Ascending aorta (tissue), 2 donors: ENCODE measurements around the gene AADACL2. TPM values are rescaled to one million over a fixed set of nuclear protein-coding genes. Genes with fewer than 3 reads are reported as not detected.

Source experiments
- DNase-seq, 2 donors: peaks; one replicate each; pipeline ENCODE4 v3.0.0-alpha.2; 2019; ENCODE audit warnings: low spot score in 2 of 2
- H3K27ac ChIP-seq, 2 donors: fragments of 200-600 bp; sonication (generic); one replicate each; pipeline ENCODE4 v1.5.1; 2016 to 2017; ENCODE audit warnings: mild to moderate bottlenecking in 1 of 2
- H3K27me3 ChIP-seq: fragments of 200-600 bp; sonication (generic); one replicate; pipeline ENCODE4 v1.5.1; 2017
- H3K36me3 ChIP-seq, 2 donors: fragments of 200-600 bp; sonication (generic); one replicate each; pipeline ENCODE4 v1.5.1; 2016
- H3K4me1 ChIP-seq, 2 donors: fragments of 200-600 bp; sonication (generic); one replicate each; pipeline ENCODE4 v1.5.1; 2016 to 2017; ENCODE audit warnings: mild to moderate bottlenecking in 1 of 2
- H3K4me3 ChIP-seq, 2 donors: fragments of 200-600 bp; sonication (generic); one replicate each; pipeline ENCODE4 v1.5.1; 2016 to 2017; ENCODE audit warnings: mild to moderate bottlenecking in 1 of 2
- H3K9me3 ChIP-seq, 2 donors: fragments of 200-600 bp; sonication (generic); one replicate each; pipeline ENCODE4 v1.5.1; 2016
- CTCF ChIP-seq, 3 experiments: fragments of 200-600 bp in 2 of 3; fragments of 450-650 bp in 1 of 3; sonication (generic) in 2 of 3; IDR thresholded peaks; one replicate each; pipeline ENCODE4 v1.5.1; 2016 to 2019; ENCODE audit warnings: antibody characterized with exemption in 3 of 3, mild to moderate bottlenecking in 1 of 3, moderate library complexity in 1 of 3
- intact Hi-C: fragments of 100-400 bp; cut with DNase I; formaldehyde crosslinking; loops from one replicate; pipeline ENCODE4 v1.15.1; 2023
- total RNA-seq: library from RNA; depleted of rRNA; stranded (reverse); fragments of >200 nt; gene quantifications from one replicate; pipeline ENCODE4 v1.1.0, GENCODE V29; 2016

Gene AADACL2
- total RNA-seq, 1 donor from 2014 or later: not detected

- Histone ChIP-seq H3K4me1 (peaks cover 3 to 26% of the 10 kb centered on the region in 2 donors), H3K27ac (no peak overlapping the region), H3K36me3 (no peaks in the 10 kb centered on the region), H3K4me3 (no peak overlapping the region), H3K9me3 (no peaks in the 10 kb centered on the region), H3K27me3 (no peaks in the 10 kb centered on the region)
- TF ChIP-seq CTCF (IDR thresholded peaks at IDR 0.05): no peak
- no peak for DNase-seq
- intact Hi-C loops: loop anchor here (10.0 kb wide), 1 partner anchor 142 kb away; no protein-coding TSS in a partner anchor
Observed at GRCh38 chr3:151772825-151773480, 39.2 kb downstream of the AADACL2 start.

- no peak overlapping the region for H3K4me3 ChIP-seq
- no peak overlapping the region for H3K27ac ChIP-seq
- no peaks in the 10 kb centered on the region for H3K9me3 ChIP-seq
- no peaks in the 10 kb centered on the region for H3K27me3 ChIP-seq
- TF ChIP-seq CTCF (IDR thresholded peaks at IDR 0.05): no peak
- H3K4me1 ChIP-seq: peaks cover 3 to 24% of the 10 kb centered on the region in 2 donors
- intact Hi-C loops: loop anchor here (10.0 kb wide), 1 partner anchor 141 kb away; no protein-coding TSS in a partner anchor
- DNase-seq: no peak
- no peaks in the 10 kb centered on the region for H3K36me3 ChIP-seq
Observed at GRCh38 chr3:151774235-151774634, 40.5 kb downstream of the AADACL2 start.

- TF ChIP-seq CTCF (IDR thresholded peaks at IDR 0.05): no peak
- no peaks in the 10 kb centered on the region for H3K9me3 ChIP-seq
- intact Hi-C loops: loop anchor here (10.0 kb wide), 1 partner anchor 140 kb away; no protein-coding TSS in a partner anchor
- no peaks in the 10 kb centered on the region for H3K27me3 ChIP-seq
- H3K4me1 ChIP-seq: peaks cover 3 to 20% of the 10 kb centered on the region in 2 donors
- H3K4me3 ChIP-seq: no peak overlapping the region
- DNase-seq: no peak
- H3K36me3 ChIP-seq: no peaks in the 10 kb centered on the region
- no peak overlapping the region for H3K27ac ChIP-seq
Observed at GRCh38 chr3:151774910-151775309, 41.2 kb downstream of the AADACL2 start.

GRCh38 chr3:151775314-151776258 is 41.9 kb downstream of the AADACL2 start:
- no peak for DNase-seq
- Histone ChIP-seq H3K4me3 (no peak overlapping the region), H3K4me1 (peaks cover 3 to 19% of the 10 kb centered on the region in 2 donors), H3K9me3 (no peaks in the 10 kb centered on the region), H3K36me3 (no peaks in the 10 kb centered on the region), H3K27me3 (no peaks in the 10 kb centered on the region), H3K27ac (no peak overlapping the region)
- TF ChIP-seq CTCF (IDR thresholded peaks at IDR 0.05): no peak
- intact Hi-C loops: loop anchor here (10.0 kb wide), 1 partner anchor 139 kb away; no protein-coding TSS in a partner anchor

GRCh38 chr3:151776259-151776740 is 42.6 kb downstream of the AADACL2 start:
- DNase-seq: no peak
- Histone ChIP-seq H3K27me3 (no peaks in the 10 kb centered on the region), H3K36me3 (no peaks in the 10 kb centered on the region), H3K27ac (no peak overlapping the region), H3K4me1 (peaks cover 3 to 12% of the 10 kb centered on the region in 2 donors), H3K9me3 (no peaks in the 10 kb centered on the region), H3K4me3 (no peak overlapping the region)
- intact Hi-C loops: loop anchor here (10.0 kb wide), 1 partner anchor 139 kb away; no protein-coding TSS in a partner anchor
- no peak for TF ChIP-seq CTCF (IDR thresholded peaks at IDR 0.05)
